K562 (cell line): ENCODE results near the gene ANKMY2.

Source experiments
- CBX1 ChIP-seq: sonication (generic); IDR thresholded peaks from 2 replicates; pipeline ENCODE4 v1.6.1; 2016; ENCODE audit warnings: antibody characterized with exemption, low read depth, mild to moderate bottlenecking
- GATA2 ChIP-seq: sonication (generic); formaldehyde crosslinking; IDR thresholded peaks from 2 replicates; pipeline ENCODE4 v1.4.0; 2020; ENCODE audit warnings: mild to moderate bottlenecking, missing genetic modification reagents
- HDAC2 ChIP-seq: fragments of 450-650 bp; IDR thresholded peaks from 2 replicates; pipeline ENCODE4 v1.6.1; 2016; ENCODE audit warnings: mild to moderate bottlenecking
- HDAC6 ChIP-seq: IDR thresholded peaks from 2 replicates; pipeline ENCODE4 v1.6.1; 2012; ENCODE audit warnings: low read depth, mild to moderate bottlenecking, control low read depth, inconsistent platforms, low read length, moderate library complexity
- NFXL1 ChIP-seq: fragments of 450-650 bp; formaldehyde crosslinking; IDR thresholded peaks from 2 replicates; pipeline ENCODE4 v1.4.0; 2021; ENCODE audit warnings: mild to moderate bottlenecking
- RBBP5 ChIP-seq: fragments of 200-600 bp; sonication (generic); IDR thresholded peaks from 2 replicates; pipeline ENCODE4 v1.6.1; 2012; ENCODE audit warnings: borderline replicate concordance, mild to moderate bottlenecking, low read length, control low read depth, inconsistent platforms; ENCODE audit not compliant: insufficient read depth, poor library complexity, severe bottlenecking
- SMARCE1 ChIP-seq: fragments of 450-650 bp; IDR thresholded peaks from 2 replicates; pipeline ENCODE4 v1.7.1; 2016; ENCODE audit warnings: mild to moderate bottlenecking
- TARDBP ChIP-seq: fragments of 450-650 bp; IDR thresholded peaks from 2 replicates; pipeline ENCODE4 v1.6.1; 2016
- TRIM28 ChIP-seq: fragments of 450-650 bp; IDR thresholded peaks from 2 replicates; pipeline ENCODE4 v1.6.1; 2017
- ZEB2 ChIP-seq: fragments of 450-650 bp; IDR thresholded peaks from 2 replicates; pipeline ENCODE4 v1.6.1; 2016
- ZNF24 ChIP-seq: fragments of 450-650 bp; IDR thresholded peaks from 2 replicates; pipeline ENCODE4 v1.6.1; 2016
- TF ChIP-seq, protein P1 (sequence below): sonication (generic); formaldehyde crosslinking; IDR thresholded peaks from 2 replicates; pipeline ENCODE4 v1.8.0; 2022; ENCODE audit warnings: mild to moderate bottlenecking, missing genetic modification reagents
- TF ChIP-seq, protein P2 (sequence below), 3 experiments: IDR thresholded peaks in 2 of 3; conservative IDR thresholded peaks in 1 of 3; 2 replicates each; pipeline ENCODE4 v1.5.1; 2011 to 2012; ENCODE audit warnings: low read length in 3 of 3, mild to moderate bottlenecking in 3 of 3, control low read depth in 2 of 3, improper control_type of control experiment in 1 of 3, inconsistent platforms in 1 of 3, low read depth in 1 of 3, mixed read lengths in 1 of 3, moderate library complexity in 1 of 3; ENCODE audit not compliant: insufficient read depth in 2 of 3

DNA sequence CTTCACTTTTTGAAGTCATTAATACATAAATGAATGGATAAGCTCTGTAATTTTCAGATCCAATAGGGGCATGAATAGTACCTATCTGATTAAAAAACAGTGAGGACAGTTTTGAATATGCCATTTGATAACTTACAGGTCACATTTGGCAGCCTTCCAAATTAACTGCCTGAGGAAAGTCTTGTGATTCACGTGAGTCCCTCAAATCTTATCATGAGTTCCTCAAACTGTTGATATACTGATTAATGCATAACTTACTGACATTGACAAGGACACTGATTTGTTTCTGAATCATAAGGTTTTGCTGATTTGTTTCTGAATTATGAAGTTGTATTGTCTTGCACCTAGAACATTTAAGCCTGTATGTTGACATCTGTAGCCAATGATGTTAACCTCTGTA lies 55.1 kb downstream of the ANKMY2 start:
- TF ChIP-seq HDAC2 (no peak), TARDBP (no peak), TRIM28 (no peak), SMARCE1 (no peak), GATA2 (CRISPR knock-in tag) (no peak), CBX1 (no peak), ZNF24 (no peak), HDAC6 (no peak), RBBP5 (no peak), NFXL1 (CRISPR knock-in tag) (no peak), ZEB2 (no peak)
- TF ChIP-seq, protein P1, sequence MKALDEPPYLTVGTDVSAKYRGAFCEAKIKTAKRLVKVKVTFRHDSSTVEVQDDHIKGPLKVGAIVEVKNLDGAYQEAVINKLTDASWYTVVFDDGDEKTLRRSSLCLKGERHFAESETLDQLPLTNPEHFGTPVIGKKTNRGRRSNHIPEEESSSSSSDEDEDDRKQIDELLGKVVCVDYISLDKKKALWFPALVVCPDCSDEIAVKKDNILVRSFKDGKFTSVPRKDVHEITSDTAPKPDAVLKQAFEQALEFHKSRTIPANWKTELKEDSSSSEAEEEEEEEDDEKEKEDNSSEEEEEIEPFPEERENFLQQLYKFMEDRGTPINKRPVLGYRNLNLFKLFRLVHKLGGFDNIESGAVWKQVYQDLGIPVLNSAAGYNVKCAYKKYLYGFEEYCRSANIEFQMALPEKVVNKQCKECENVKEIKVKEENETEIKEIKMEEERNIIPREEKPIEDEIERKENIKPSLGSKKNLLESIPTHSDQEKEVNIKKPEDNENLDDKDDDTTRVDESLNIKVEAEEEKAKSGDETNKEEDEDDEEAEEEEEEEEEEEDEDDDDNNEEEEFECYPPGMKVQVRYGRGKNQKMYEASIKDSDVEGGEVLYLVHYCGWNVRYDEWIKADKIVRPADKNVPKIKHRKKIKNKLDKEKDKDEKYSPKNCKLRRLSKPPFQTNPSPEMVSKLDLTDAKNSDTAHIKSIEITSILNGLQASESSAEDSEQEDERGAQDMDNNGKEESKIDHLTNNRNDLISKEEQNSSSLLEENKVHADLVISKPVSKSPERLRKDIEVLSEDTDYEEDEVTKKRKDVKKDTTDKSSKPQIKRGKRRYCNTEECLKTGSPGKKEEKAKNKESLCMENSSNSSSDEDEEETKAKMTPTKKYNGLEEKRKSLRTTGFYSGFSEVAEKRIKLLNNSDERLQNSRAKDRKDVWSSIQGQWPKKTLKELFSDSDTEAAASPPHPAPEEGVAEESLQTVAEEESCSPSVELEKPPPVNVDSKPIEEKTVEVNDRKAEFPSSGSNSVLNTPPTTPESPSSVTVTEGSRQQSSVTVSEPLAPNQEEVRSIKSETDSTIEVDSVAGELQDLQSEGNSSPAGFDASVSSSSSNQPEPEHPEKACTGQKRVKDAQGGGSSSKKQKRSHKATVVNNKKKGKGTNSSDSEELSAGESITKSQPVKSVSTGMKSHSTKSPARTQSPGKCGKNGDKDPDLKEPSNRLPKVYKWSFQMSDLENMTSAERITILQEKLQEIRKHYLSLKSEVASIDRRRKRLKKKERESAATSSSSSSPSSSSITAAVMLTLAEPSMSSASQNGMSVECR (CRISPR knock-in tag), result no peak
- TF ChIP-seq, protein P2, sequence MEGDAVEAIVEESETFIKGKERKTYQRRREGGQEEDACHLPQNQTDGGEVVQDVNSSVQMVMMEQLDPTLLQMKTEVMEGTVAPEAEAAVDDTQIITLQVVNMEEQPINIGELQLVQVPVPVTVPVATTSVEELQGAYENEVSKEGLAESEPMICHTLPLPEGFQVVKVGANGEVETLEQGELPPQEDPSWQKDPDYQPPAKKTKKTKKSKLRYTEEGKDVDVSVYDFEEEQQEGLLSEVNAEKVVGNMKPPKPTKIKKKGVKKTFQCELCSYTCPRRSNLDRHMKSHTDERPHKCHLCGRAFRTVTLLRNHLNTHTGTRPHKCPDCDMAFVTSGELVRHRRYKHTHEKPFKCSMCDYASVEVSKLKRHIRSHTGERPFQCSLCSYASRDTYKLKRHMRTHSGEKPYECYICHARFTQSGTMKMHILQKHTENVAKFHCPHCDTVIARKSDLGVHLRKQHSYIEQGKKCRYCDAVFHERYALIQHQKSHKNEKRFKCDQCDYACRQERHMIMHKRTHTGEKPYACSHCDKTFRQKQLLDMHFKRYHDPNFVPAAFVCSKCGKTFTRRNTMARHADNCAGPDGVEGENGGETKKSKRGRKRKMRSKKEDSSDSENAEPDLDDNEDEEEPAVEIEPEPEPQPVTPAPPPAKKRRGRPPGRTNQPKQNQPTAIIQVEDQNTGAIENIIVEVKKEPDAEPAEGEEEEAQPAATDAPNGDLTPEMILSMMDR (IDR thresholded peaks at IDR 0.05 in 2 of 3, conservative IDR thresholded peaks at IDR 0.05 in 1 of 3; ENCODE audit: insufficient read depth in 2 of 3, low read depth in 1 of 3, low read length in 3 of 3), result no peak
